D721Med (cell line): Measurements from ENCODE around the gene TFDP2.

Source experiments
- DNase-seq: peaks from one replicate; pipeline ENCODE4 v3.0.0; 2011; ENCODE audit warnings: low spot score; ENCODE audit not compliant: insufficient read length
- FAIRE-seq: peaks from 2 replicates; lab custom pipeline; 2011; peaks lifted over from hg19 to GRCh38; lab: Jason Lieb, UNC
- TF ChIP-seq, protein P1 (sequence below): IDR thresholded peaks from 2 replicates; pipeline ENCODE4 v1.5.1; 2012; ENCODE audit warnings: mild to moderate bottlenecking, control low read depth; ENCODE audit not compliant: insufficient read depth; ENCODE audit errors: missing control alignments

The TFDP2 gene

GRCh38 chr3:142065932-142066331 lies 83.4 kb downstream of the TFDP2 start:
- TF ChIP-seq, protein P1, sequence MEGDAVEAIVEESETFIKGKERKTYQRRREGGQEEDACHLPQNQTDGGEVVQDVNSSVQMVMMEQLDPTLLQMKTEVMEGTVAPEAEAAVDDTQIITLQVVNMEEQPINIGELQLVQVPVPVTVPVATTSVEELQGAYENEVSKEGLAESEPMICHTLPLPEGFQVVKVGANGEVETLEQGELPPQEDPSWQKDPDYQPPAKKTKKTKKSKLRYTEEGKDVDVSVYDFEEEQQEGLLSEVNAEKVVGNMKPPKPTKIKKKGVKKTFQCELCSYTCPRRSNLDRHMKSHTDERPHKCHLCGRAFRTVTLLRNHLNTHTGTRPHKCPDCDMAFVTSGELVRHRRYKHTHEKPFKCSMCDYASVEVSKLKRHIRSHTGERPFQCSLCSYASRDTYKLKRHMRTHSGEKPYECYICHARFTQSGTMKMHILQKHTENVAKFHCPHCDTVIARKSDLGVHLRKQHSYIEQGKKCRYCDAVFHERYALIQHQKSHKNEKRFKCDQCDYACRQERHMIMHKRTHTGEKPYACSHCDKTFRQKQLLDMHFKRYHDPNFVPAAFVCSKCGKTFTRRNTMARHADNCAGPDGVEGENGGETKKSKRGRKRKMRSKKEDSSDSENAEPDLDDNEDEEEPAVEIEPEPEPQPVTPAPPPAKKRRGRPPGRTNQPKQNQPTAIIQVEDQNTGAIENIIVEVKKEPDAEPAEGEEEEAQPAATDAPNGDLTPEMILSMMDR: no peak
- no peak for DNase-seq
- FAIRE-seq: no peak

DNA sequence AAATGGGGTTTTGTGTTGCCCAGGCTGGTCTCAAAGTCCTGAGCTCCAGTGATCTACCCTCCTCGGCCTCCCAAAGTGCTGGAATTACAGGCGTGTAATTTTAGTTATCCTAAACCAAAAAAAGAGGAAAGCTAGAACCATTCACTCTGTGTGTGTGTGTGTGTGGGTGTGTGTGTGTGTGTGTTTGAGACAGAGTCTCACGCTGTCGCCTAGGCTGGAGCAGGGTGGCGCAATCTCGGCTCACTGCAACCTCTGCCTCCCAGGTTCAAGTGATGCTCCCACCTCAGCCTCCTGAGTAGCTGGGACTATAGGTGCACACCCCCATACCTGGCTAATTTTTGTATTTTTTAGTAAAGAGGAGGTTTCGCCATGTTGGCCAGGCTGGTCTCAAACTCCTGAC lies 84.0 kb downstream of the TFDP2 start:
- TF ChIP-seq, protein P1: no peak
- FAIRE-seq: no peak
- no peak for DNase-seq

- no peak for FAIRE-seq
Measured at GRCh38 chr3:142064454-142064853, 84.9 kb downstream of the TFDP2 start.

GRCh38 chr3:142057331-142057725 lies 92.0 kb downstream of the TFDP2 start:
- DNase-seq (no peak), FAIRE-seq (no peak)

More at GRCh38 chr3:142064454-142064853, 84.9 kb downstream of the TFDP2 start:
- TF ChIP-seq, protein P1: no peak
- DNase-seq: no peak

DNA sequence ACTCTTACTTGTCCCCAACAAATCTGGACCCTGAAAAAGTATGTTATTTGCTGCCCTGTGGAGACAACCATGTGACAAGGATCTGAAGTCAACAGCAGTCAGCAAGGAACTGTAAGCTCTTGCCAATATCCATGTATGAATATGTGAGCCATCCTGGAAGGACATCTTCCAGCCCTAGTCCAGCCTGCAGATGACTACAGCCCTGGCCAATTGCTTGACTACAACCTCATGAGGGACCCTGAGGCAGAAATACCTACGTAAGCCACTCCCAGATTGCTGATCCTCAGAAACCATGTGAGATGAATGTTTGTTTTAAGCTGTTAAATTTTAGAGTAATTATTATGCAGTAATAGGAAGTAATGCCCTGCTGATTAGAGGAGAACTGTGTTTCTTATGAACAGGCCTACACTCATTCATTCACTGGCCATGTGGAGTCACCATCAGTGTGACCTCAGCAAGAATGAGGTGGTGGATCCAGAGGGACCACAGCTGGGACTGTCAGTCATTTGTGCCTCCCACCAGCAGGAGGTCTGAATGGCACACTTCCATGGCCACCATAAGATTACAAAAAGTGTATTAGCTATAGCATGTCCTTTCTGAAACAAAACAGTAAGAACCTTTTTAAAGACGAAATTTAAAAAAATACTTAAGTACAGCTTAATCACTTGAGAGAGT lies 92.6 kb downstream of the TFDP2 start:
- no peak for FAIRE-seq
- no peak for DNase-seq
- TF ChIP-seq, protein P1: no peak

More at GRCh38 chr3:142057331-142057725, 92.0 kb downstream of the TFDP2 start:
- TF ChIP-seq, protein P1: no peak

GRCh38 chr3:142053835-142054234 lies 95.5 kb downstream of the TFDP2 start:
- TF ChIP-seq, protein P1: no peak
- DNase-seq (no peak), FAIRE-seq (no peak)

GRCh38 chr3:142053244-142053643 lies 96.1 kb downstream of the TFDP2 start:
- TF ChIP-seq, protein P1: no peak
- no peak for FAIRE-seq

More at GRCh38 chr3:142053244-142053643, 96.1 kb downstream of the TFDP2 start:
- no peak for DNase-seq
